Neural cell (in vitro differentiated cells): ENCODE results near the gene FABP7. TPM values are rescaled to one million over a fixed set of nuclear protein-coding genes. Genes with fewer than 3 reads are reported as not detected.

Experiments
- H2AFZ ChIP-seq: fragments of 200-600, 300-800 bp; sonication (generic), shearing (Covaris generic); 2 replicates; pipeline ENCODE4 v1.6.0; 2014; ENCODE audit warnings: low read depth, mild to moderate bottlenecking, antibody characterized with exemption, low read length, moderate library complexity
- H3F3A ChIP-seq: fragments of 200-600 bp; shearing (Covaris generic); 2 replicates; pipeline ENCODE4 v1.6.1; 2016; ENCODE audit warnings: mild to moderate bottlenecking, moderate library complexity, mixed read lengths, antibody characterized with exemption, low read length; ENCODE audit not compliant: insufficient read depth, poor library complexity, severe bottlenecking
- H3K27ac ChIP-seq: fragments of 200-600, 300-800 bp; sonication (generic), shearing (Covaris generic); 2 replicates; pipeline ENCODE4 v1.5.1; 2014; ENCODE audit warnings: mild to moderate bottlenecking, low read length, moderate library complexity
- H3K27me3 ChIP-seq: fragments of 300-800, 200-600 bp; sonication (generic), shearing (Covaris generic); 2 replicates; pipeline ENCODE4 v1.6.0; 2014; ENCODE audit warnings: mild to moderate bottlenecking, low read depth, low read length, moderate library complexity; ENCODE audit not compliant: insufficient read depth
- H3K36me3 ChIP-seq: fragments of 300-800, 200-600 bp; sonication (generic), shearing (Covaris generic); 2 replicates; pipeline ENCODE4 v1.5.1; 2014; ENCODE audit warnings: mild to moderate bottlenecking, antibody characterized with exemption, low read length, moderate library complexity; ENCODE audit not compliant: insufficient read depth
- H3K4me2 ChIP-seq: fragments of 300-800, 200-600 bp; sonication (generic), shearing (Covaris generic); 2 replicates; pipeline ENCODE4 v1.6.0; 2014; ENCODE audit warnings: mild to moderate bottlenecking, low read length
- H3K4me3 ChIP-seq: fragments of 300-800, 200-600 bp; sonication (generic), shearing (Covaris generic); 2 replicates; pipeline ENCODE4 v1.5.1; 2014; ENCODE audit warnings: mild to moderate bottlenecking, low read length, moderate library complexity
- H3K79me2 ChIP-seq: fragments of 200-600 bp; shearing (Covaris generic); replicated peaks from 2 replicates; pipeline ENCODE4 v1.6.0; 2014; ENCODE audit warnings: mild to moderate bottlenecking, low read length, moderate library complexity; ENCODE audit not compliant: insufficient read depth
- H3K9ac ChIP-seq: fragments of 300-800, 200-600 bp; sonication (generic), shearing (Covaris generic); 2 replicates; pipeline ENCODE4 v1.6.1; 2016; ENCODE audit warnings: mild to moderate bottlenecking, low read length, mixed read lengths
- H3K9me2 ChIP-seq: fragments of 200-600 bp; shearing (Covaris generic); 2 replicates; pipeline ENCODE4 v1.6.1; 2016; ENCODE audit warnings: mild to moderate bottlenecking, low read length, mixed read lengths; ENCODE audit not compliant: insufficient read depth
- H3K9me3 ChIP-seq: fragments of 200-600, 300-800 bp; sonication (generic), shearing (Covaris generic); 2 replicates; pipeline ENCODE4 v1.6.1; 2016; ENCODE audit warnings: mild to moderate bottlenecking, mixed run types, low read length, moderate library complexity, mixed read lengths
- H4K20me1 ChIP-seq: fragments of 200-600 bp; shearing (Covaris generic); 2 replicates; pipeline ENCODE4 v1.6.1; 2016; ENCODE audit warnings: mild to moderate bottlenecking, mixed run types; ENCODE audit not compliant: insufficient read depth
- CTCF ChIP-seq: fragments of 450-650 bp; IDR thresholded peaks from 2 replicates; pipeline ENCODE4 v1.5.1; 2014; ENCODE audit warnings: antibody characterized with exemption, mild to moderate bottlenecking, moderate library complexity; ENCODE audit not compliant: poor library complexity, severe bottlenecking
- EP300 ChIP-seq: fragments of 450-650 bp; conservative IDR thresholded peaks from 2 replicates; pipeline ENCODE4 v1.6.1; 2014; ENCODE audit warnings: antibody characterized with exemption, mild to moderate bottlenecking, moderate library complexity; ENCODE audit not compliant: poor library complexity, severe bottlenecking
- EZH2 ChIP-seq: fragments of 200-600, 300-800 bp; shearing (Covaris generic), sonication (generic); IDR thresholded peaks from 2 replicates; pipeline ENCODE4 v1.6.1; 2014; ENCODE audit warnings: antibody characterized with exemption, low read length, borderline replicate concordance, mild to moderate bottlenecking; ENCODE audit not compliant: insufficient read depth, poor library complexity, severe bottlenecking
- MXI1 ChIP-seq: fragments of 450-650 bp; conservative IDR thresholded peaks from 2 replicates; pipeline ENCODE4 v1.6.1; 2014; ENCODE audit warnings: antibody characterized with exemption, mild to moderate bottlenecking; ENCODE audit not compliant: poor library complexity, severe bottlenecking
- POLR2AphosphoS5 ChIP-seq: IDR thresholded peaks from 2 replicates; pipeline ENCODE4 v1.6.1; 2012
- RAD21 ChIP-seq: fragments of 450-650 bp; conservative IDR thresholded peaks from 2 replicates; pipeline ENCODE4 v1.6.1; 2014; ENCODE audit warnings: antibody characterized with exemption, mild to moderate bottlenecking, moderate library complexity
- REST ChIP-seq: IDR thresholded peaks from 2 replicates; pipeline ENCODE4 v1.6.1; 2012; ENCODE audit warnings: borderline replicate concordance
- SMC3 ChIP-seq: fragments of 450-650 bp; conservative IDR thresholded peaks from 2 replicates; pipeline ENCODE4 v1.6.1; 2014; ENCODE audit warnings: antibody characterized with exemption, mild to moderate bottlenecking, moderate library complexity; ENCODE audit not compliant: poor library complexity
- TAF1 ChIP-seq: IDR thresholded peaks from 2 replicates; pipeline ENCODE4 v1.6.1; 2012; ENCODE audit warnings: low read depth
- polyA plus RNA-seq: library from polyadenylated mRNA; depleted of rRNA; stranded (reverse); fragments of >200 nt; gene quantifications from 2 replicates; pipeline ENCODE4 v1.2.3, GENCODE V29; 2014

Gene FABP7
- polyA plus RNA-seq, 1 donor from 2014 or later = 37.2 TPM

GRCh38 chr6:122817358-122817757 is 37.8 kb downstream of the FABP7 start:
- no peaks in the 10 kb centered on the region for H3K9me3 ChIP-seq
- no peaks in the 10 kb centered on the region for H3K9me2 ChIP-seq
- H3K4me3 ChIP-seq = no peak overlapping the region
- H3K9ac ChIP-seq = no peak overlapping the region
- H3K79me2 ChIP-seq = no peaks in the 10 kb centered on the region
- no peak overlapping the region for H2AFZ ChIP-seq
- no peak overlapping the region for H3K4me2 ChIP-seq
- no peaks in the 10 kb centered on the region for H3K36me3 ChIP-seq
- H3F3A ChIP-seq = no peaks in the 10 kb centered on the region
- no peak for TF ChIP-seq TAF1
- no peaks in the 10 kb centered on the region for H3K27me3 ChIP-seq
- no peak overlapping the region for H3K27ac ChIP-seq
- no peaks in the 10 kb centered on the region for H4K20me1 ChIP-seq

GRCh38 chr6:122817766-122818165 is 38.2 kb downstream of the FABP7 start:
- Histone ChIP-seq H3K9me3 (no peaks in the 10 kb centered on the region), H3K9ac (no peak overlapping the region), H3F3A (no peaks in the 10 kb centered on the region), H2AFZ (no peak overlapping the region), H3K36me3 (no peaks in the 10 kb centered on the region), H4K20me1 (no peaks in the 10 kb centered on the region), H3K4me3 (no peak overlapping the region), H3K27me3 (no peaks in the 10 kb centered on the region), H3K79me2 (no peaks in the 10 kb centered on the region), H3K9me2 (no peaks in the 10 kb centered on the region), H3K27ac (no peak overlapping the region), H3K4me2 (no peak overlapping the region)
- TF ChIP-seq CTCF (no peak), EZH2 (no peak), POLR2AphosphoS5 (no peak), SMC3 (no peak), TAF1 (no peak), REST (no peak), MXI1 (no peak), RAD21 (no peak), EP300 (no peak)

- Histone ChIP-seq H3F3A (no peaks in the 10 kb centered on the region), H3K79me2 (no peaks in the 10 kb centered on the region), H3K4me3 (no peak overlapping the region), H4K20me1 (no peaks in the 10 kb centered on the region), H3K4me2 (peak overlapping the region; percentile 9), H3K9ac (no peak overlapping the region), H3K9me2 (no peaks in the 10 kb centered on the region), H3K27me3 (no peaks in the 10 kb centered on the region), H2AFZ (no peak overlapping the region), H3K27ac (no peak overlapping the region), H3K36me3 (no peaks in the 10 kb centered on the region), H3K9me3 (no peaks in the 10 kb centered on the region)
- TF ChIP-seq EZH2 (no peak), CTCF (no peak), POLR2AphosphoS5 (peak; percentile 22), EP300 (peak; percentile 22)
Measured at GRCh38 chr6:122818866-122819265, 39.4 kb downstream of the FABP7 start.
